PC-9 (cell line): ENCODE data around the gene RB1. TPM values are rescaled to one million over a fixed set of nuclear protein-coding genes. Genes with fewer than 3 reads are reported as not detected.

ENCODE experiments used
- BruUV-seq: library from RNA; stranded (reverse); fragments of 400-500 nt; replicated peaks from 2 replicates; lab custom pipeline; 2021; lab: Mats Ljungman, UMichigan
- CTCF ChIA-PET: fragments of 300-600 bp; sonication (Branson Sonifier 250); formaldehyde crosslinking; loops from one replicate; lab custom pipeline; 2022; ENCODE audit warnings: antibody characterized with exemption; lab: Charles Lee
- POLR2A ChIA-PET: fragments of 300-600 bp; sonication (Branson Sonifier 250); formaldehyde crosslinking; loops from one replicate; lab custom pipeline; 2022; ENCODE audit warnings: antibody characterized with exemption; ENCODE audit not compliant: unreplicated experiment; lab: Charles Lee
- DNase-seq, 2 experiments: peaks; one replicate each; pipeline versions ENCODE4 v3.0.0 to v3.0.0-alpha.2; 2015 to 2022; ENCODE audit warnings: mixed read lengths in 1 of 2
- H2AFZ ChIP-seq: fragments of 200-600 bp; sonication (generic); 2 replicates; pipeline ENCODE4 v1.8.1; 2017; ENCODE audit warnings: antibody characterized with exemption
- H3F3A ChIP-seq: fragments of 200-600 bp; sonication (generic); 2 replicates; pipeline ENCODE4 v1.8.1; 2017; ENCODE audit warnings: antibody characterized with exemption, mild to moderate bottlenecking, low read depth; ENCODE audit not compliant: insufficient read depth
- H3K27ac ChIP-seq: fragments of 200-600 bp; sonication (generic); 2 replicates; pipeline ENCODE4 v1.6.1; 2016; ENCODE audit warnings: mixed run types
- H3K27me3 ChIP-seq: fragments of 200-600 bp; sonication (generic); 2 replicates; pipeline ENCODE4 v1.6.1; 2016; ENCODE audit warnings: low read depth, mixed run types; ENCODE audit not compliant: insufficient read depth
- H3K36me3 ChIP-seq: fragments of 200-600 bp; sonication (generic); 2 replicates; pipeline ENCODE4 v1.6.1; 2016; ENCODE audit warnings: low read depth, mixed run types
- H3K4me1 ChIP-seq: fragments of 200-600 bp; sonication (generic); replicated peaks from 2 replicates; pipeline ENCODE4 v1.6.1; 2016; ENCODE audit warnings: mixed run types; ENCODE audit not compliant: insufficient read depth
- H3K4me2 ChIP-seq: fragments of 200-600 bp; sonication (generic); 2 replicates; pipeline ENCODE4 v1.6.1; 2017; ENCODE audit warnings: mixed run types
- H3K4me3 ChIP-seq: fragments of 200-600 bp; sonication (generic); 2 replicates; pipeline ENCODE4 v1.6.1; 2016; ENCODE audit warnings: mixed run types
- H3K79me2 ChIP-seq: fragments of 200-600 bp; sonication (generic); 2 replicates; pipeline ENCODE4 v1.6.1; 2017; ENCODE audit warnings: low read depth, mixed run types
- H3K9me2 ChIP-seq: fragments of 200-600 bp; sonication (generic); 2 replicates; pipeline ENCODE4 v1.8.1; 2017; ENCODE audit warnings: mild to moderate bottlenecking; ENCODE audit not compliant: insufficient read depth
- H3K9me3 ChIP-seq: fragments of 200-600 bp; sonication (generic); 2 replicates; pipeline ENCODE4 v1.8.1; 2016; ENCODE audit warnings: low read depth; ENCODE audit not compliant: insufficient read depth
- H4K20me1 ChIP-seq: fragments of 200-600 bp; sonication (generic); 2 replicates; pipeline ENCODE4 v1.8.1; 2017; ENCODE audit not compliant: insufficient read depth
- CTCF ChIP-seq: fragments of 200-600 bp; sonication (generic); conservative IDR thresholded peaks from 2 replicates; pipeline ENCODE4 v1.6.1; 2017; ENCODE audit warnings: mixed run types, antibody characterized with exemption, mild to moderate bottlenecking, moderate library complexity
- EZH2 ChIP-seq: fragments of 200-600 bp; sonication (generic); IDR thresholded peaks from 2 replicates; pipeline ENCODE4 v1.8.0; 2017; ENCODE audit warnings: antibody characterized with exemption, low read depth
- intact Hi-C: fragments of 100-400 bp; cut with micrococcal nuclease; formaldehyde crosslinking; loops from one replicate; pipeline ENCODE4 v1.10.0; 2022; ENCODE audit not compliant: unreplicated experiment
- total RNA-seq: library from RNA; stranded (reverse); gene quantifications from 2 replicates; pipeline ENCODE4 v1.2.3, GENCODE V29; 2021

The RB1 gene
- total RNA-seq, 1 experiment from 2014 or later = 23.7 TPM

DNA sequence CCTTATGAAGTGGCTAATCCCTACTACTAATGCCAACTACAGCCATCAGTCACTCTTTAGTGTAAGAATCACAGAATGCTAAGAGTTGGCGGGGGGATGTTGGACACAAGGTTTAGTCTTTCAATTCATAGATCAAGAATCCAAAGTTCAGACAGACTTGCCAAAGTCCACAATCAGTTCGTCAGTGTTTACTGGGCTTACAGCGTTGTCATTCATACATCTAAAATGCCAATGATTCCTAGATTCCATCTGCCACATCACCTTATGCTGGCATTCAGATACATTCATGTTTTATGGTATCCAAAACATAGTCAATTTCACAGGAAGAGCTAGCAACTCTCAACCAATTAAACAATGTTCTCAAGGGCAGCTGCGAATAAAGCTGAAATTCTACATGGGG, 211.2 kb downstream of the RB1 start:
- Histone ChIP-seq H3K4me3 (no peak overlapping the region), H3K4me1 (no peaks in the 10 kb centered on the region), H3K4me2 (no peak overlapping the region), H3K36me3 (no peaks in the 10 kb centered on the region), H2AFZ (no peak overlapping the region), H3F3A (no peaks in the 10 kb centered on the region), H3K27me3 (no peaks in the 10 kb centered on the region), H3K9me3 (no peaks in the 10 kb centered on the region), H3K9me2 (no peaks in the 10 kb centered on the region), H3K79me2 (no peaks in the 10 kb centered on the region), H4K20me1 (no peaks in the 10 kb centered on the region), H3K27ac (no peak overlapping the region)
- CTCF ChIA-PET = no interaction called here
- BruUV-seq = no TSS peak
- POLR2A ChIA-PET = no interaction called here
- DNase-seq = no peak
- TF ChIP-seq CTCF (no peak), EZH2 (no peak)
- intact Hi-C loops = no loop called here

- POLR2A ChIA-PET = no interaction called here
- no peak overlapping the region for H3K4me2 ChIP-seq
- TF ChIP-seq EZH2 = no peak
- TF ChIP-seq CTCF = no peak
Measured at GRCh38 chr13:48515732-48516131, 212.2 kb downstream of the RB1 start.

DNA sequence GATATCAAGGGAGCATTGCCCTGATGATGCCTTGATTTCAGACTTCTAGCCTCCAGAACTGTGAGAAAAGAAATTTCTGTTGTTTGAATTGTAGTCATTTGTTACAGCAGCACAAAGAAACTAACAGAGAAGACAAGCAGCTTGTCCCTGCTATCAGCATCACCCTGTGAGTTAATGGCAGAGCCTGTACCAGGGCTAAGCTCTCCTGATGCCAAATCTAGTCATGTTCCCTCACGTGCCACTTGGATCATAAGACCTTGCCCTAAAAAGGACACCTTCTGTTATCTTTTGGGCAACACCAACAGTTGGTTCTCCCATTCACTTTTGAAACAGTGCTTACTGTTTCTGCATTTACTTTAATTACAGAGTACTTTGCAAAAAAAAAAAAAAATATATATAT, 214.5 kb downstream of the RB1 start:
- H3K4me1 ChIP-seq = no peaks in the 10 kb centered on the region
- no peak overlapping the region for H3K4me3 ChIP-seq
- no peaks in the 10 kb centered on the region for H3K9me2 ChIP-seq
- no peaks in the 10 kb centered on the region for H3K79me2 ChIP-seq
- ChIA-PET POLR2A (no interaction called here), CTCF (no interaction called here)
- H3F3A ChIP-seq = no peaks in the 10 kb centered on the region
- no TSS peak for BruUV-seq
- H3K27ac ChIP-seq = no peak overlapping the region
- no peak for DNase-seq
- no peak overlapping the region for H2AFZ ChIP-seq
- no peaks in the 10 kb centered on the region for H3K36me3 ChIP-seq
- H3K9me3 ChIP-seq = no peaks in the 10 kb centered on the region
- no peaks in the 10 kb centered on the region for H3K27me3 ChIP-seq
- intact Hi-C loops = no loop called here
- H3K4me2 ChIP-seq = no peak overlapping the region
- TF ChIP-seq EZH2 (no peak), CTCF (no peak)
- H4K20me1 ChIP-seq = no peaks in the 10 kb centered on the region

More at GRCh38 chr13:48515732-48516131, 212.2 kb downstream of the RB1 start:
- Histone ChIP-seq H4K20me1 (no peaks in the 10 kb centered on the region), H3K9me3 (no peaks in the 10 kb centered on the region), H3K4me1 (no peaks in the 10 kb centered on the region), H3K4me3 (no peak overlapping the region), H3K27me3 (no peaks in the 10 kb centered on the region), H3F3A (no peaks in the 10 kb centered on the region), H3K79me2 (no peaks in the 10 kb centered on the region), H3K36me3 (no peaks in the 10 kb centered on the region), H3K27ac (no peak overlapping the region), H2AFZ (no peak overlapping the region), H3K9me2 (no peaks in the 10 kb centered on the region)
- CTCF ChIA-PET = no interaction called here
- intact Hi-C loops = no loop called here
- BruUV-seq = no TSS peak
- no peak for DNase-seq
